Activated CD4-positive, alpha-beta T cell treated with anti-CD3 and anti-CD28 coated beads, Interleukin-2, amount 50 U/mL, for 4 hours (primary cell): Measurements from ENCODE around the gene XPNPEP1.
A peak's percentile ranks its signal among the peaks of the same experiment; 100 is the strongest.

Experiments used
- DNase-seq, 2 experiments: peaks; one replicate each; pipeline ENCODE4 v3.0.0-alpha.2; 2020

XPNPEP1 gene

DNA sequence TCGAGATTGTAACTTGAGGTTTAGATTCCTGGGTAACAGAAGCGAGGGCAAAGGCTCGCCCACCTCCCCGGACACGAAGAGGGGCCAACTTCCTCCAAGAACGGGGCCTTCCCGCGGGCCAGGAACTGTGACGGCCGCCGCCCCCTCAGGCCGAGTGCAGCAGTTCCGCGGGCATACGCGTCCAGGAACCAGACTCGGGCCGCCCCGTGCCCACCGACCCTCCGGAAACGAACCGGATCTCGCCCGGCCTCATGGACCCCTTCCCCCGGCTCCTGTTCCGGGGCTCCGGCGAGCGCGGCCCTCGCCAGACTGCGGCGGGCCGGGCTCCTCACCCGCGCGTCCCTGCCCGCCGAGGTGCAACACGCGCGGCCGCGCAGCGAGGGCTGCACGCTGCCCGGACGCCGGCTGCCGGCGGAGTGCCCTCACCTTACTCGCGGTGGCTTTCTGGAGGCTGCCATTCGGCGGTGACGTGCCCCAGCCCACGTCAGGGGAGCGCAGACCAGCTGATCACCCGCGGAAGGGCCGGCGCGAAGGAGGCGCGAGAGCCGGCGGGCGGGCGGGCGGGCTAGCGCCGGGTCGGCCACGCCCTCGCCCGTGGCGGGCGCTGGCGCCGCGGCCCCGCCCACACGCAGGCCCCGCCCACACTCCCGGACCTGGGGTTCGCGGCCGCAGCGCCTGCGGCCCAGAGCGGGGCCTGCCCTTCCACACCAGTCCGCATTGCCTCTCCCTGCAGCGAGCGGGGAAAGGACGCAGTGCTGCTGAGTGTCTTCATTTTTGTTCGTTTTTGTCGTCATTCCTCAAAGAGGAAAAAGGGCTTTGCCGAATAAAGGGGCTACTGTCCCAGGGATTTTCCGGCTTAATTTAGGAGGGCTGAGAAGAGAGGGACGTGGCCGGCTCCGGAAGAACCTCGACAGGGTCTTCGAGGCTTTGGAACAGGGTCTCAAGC, at the start of gene XPNPEP1:
Gene XPNPEP1, minus strand, starts transcription at position 536 of the 946 bp plus-strand sequence. Its CDS starts 78 bp downstream, at position 458.
- peak; percentile 60 to 63 for DNase-seq

DNA sequence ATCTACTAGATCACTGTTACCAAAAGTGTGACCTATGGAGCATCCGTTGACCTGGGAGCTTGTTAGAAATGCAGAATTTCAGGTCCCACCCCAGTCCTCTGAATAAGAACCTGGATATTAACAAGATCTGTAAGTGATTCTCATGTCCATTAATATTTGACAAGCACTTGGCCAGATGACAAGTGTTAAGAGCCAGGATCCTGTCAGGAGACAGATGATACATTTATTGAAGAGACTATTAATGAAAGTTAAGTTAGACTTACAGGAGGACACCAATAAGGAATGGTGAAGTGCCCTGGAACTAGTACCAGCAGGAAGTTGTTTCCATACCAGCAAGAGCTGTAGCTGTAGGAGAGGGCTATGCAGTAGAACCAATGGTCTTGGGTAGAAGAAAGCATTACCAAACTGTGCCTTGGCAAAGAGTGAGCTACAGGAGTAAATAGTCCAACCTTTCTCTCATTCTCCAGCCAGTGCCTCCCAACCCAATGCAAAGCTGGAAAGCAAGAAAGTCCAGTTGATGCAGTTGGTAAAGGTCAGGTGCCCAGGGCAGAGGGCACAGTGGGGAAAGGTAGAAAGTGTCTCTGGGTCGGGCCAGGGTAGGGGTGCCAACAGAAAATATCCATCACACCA, 49.2 kb upstream of the XPNPEP1 start:
- DNase-seq, result no peak

DNA sequence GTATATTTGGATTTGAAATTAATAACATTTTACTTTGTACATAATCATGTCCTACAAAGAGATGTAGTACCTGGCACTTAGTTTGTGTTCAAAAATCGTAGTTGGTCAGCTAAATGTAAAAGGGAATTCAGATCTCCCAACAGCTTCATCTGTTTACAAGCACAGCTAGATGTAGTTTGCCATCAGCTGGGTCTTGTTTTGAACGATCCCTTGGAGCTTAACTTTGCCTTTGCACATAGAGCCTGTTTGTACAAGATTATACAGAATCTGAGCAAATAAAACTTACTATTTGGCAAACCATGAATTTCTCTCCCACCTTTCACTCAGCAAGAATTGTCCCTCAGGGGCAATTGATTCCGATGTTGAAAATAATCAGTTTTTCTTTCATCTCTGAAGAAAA, 48.3 kb upstream of the XPNPEP1 start:
- no peak for DNase-seq

DNA sequence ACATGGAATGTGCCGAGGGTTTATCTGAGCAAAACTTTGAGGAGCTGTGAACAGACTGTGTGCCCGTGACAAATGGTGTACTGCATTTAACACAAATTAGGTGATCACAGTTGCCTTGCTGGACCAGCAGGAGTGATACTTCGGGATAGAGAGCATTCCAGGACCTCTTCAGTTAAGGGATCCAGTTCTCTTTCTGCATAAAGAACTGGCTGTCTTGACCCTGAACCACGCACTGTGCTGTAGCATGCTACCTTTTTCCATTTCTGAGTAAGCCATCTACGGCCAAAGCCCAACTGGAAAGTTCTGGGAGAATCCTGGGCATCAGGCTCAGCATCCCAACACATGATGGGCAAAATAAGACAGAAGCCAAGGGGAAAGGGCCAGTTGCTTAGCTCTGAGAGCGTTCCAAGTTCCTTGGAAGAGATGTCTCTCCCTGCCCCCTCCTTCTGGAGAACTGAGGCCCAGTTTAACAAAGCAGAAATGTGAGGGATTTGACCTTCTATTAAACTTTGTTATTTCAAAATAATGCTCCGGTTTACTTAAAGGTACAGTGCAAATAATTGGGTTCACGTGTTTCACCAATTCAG, 46.5 kb upstream of the XPNPEP1 start:
- no peak for DNase-seq

DNA sequence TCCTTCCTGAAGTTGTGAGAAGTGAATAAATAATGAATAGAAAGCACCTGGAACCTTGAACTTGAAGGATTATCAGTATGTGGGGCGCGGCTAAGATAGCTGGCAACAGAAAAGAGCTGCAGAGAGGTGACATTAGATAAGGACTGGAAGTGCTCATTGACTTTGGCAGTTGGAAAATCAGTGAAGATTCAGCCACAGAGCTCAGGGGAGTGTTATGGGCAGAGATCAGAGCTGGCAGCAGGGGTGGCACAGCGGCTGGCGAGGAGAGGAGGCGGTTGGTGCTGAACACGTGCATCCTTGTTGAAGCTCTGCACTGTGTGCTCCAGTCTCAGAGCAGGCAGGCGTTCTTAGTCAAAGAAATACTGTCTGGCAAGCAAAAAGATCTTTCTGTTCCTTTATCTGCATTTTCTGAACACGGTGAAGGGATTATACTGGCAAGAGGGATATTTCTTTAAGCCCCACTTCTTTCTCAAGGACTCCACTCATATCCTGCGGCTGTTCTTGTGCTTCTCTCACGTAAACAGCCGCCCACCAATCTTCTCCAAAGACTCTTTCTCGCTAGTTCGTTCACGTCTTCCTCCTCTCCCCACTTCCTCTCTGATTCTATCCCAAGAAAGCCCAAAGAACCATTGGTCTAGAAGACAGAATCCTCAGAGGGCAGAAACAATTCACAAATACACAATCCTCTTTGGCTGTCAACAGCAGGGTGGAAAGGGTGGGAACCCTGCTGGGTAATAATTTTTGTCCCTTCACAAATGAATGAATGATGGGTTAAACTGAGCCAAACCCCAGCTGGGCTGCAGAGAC, 45.8 kb upstream of the XPNPEP1 start:
- no peak for DNase-seq

DNA sequence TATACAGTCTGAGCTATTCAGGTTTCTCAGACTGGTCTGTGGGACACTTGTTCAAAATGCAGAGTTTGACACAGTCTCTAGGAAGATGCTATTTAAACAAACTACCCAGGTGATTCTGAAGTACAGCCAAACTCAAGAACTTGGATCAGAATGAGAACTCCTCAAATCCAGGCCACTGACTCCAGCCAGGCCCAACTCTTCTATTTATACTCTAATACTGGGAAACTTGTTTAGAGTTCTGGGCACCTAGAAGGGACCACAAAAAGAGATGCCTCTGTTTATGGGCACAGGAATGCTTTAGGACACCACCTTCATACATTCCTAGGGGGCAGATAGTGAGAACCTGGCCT, 44.4 kb upstream of the XPNPEP1 start:
- DNase-seq, result no peak

DNA sequence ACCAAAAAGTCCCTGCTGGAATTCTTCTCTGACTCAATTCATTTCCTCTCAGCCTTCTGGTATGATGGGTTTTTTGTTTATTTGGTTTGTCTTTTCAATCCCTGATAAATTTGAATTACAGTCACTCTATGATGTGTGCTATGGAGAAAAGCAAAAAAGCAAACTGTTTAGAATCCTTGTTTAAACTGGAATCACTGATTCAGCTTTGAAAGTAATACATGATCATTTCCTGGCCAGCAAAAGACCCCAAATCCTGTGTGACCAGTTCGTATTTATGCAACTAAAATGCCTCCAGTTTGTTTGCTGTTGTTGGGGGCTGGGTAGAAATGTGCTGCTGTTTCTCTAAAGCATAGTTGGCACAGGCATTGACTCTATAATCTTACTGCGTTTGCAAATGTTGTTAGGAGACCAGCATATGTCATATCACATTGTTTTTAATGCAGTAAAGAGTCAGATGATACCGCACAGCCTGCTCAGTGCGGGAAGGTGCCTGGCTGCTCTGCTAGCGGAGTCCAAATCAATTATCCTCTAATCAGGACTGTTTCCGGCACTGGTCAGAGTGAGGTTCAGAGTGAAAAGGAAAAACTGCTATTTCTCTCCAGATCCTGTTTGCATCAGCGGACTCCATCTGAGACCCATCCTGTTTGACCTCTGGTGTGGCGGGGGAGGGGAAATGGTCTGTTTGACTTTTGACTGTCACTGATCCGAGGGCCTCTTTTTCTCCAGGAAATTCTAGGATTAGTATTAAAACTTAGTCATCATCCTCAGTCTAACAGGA, 43.8 kb upstream of the XPNPEP1 start:
- no peak for DNase-seq

DNA sequence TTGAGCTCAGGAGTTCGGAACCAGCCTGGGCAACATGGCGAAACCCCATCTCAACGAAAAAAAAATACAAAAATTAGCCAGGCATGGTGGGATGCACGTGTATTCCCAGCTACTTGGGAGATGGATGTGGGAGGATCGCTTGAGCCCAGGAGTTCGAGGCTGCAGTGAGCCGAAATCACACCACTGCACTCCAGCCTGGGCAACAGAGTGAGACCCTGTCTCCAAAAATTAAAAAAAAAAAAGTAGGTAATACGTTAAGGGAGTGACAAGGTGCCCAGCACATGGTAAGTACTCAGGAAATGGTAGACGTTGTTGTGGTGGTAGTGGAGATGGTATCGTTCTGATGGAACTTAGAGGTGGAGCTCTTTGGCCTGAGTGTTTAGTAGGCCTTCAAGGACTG, 41.0 kb upstream of the XPNPEP1 start:
- no peak for DNase-seq

DNA sequence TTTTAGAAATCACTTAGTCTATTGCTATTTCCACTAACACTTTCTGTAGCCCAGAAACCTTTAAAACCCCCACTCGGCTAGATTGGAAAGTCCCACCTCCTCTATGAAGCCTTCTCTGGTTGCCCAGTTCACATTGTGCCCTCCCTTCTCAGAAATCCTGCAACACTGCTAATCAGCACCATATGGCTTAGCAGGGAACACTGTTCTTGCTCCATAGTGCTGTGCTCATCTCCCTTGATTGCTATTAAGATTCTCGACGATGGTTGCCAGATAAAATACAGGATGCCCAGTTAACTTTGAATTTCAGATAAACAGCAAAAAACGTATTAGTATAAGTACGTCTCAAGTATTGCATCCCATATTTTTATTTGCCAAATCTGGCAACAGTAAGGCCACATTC, 40.1 kb upstream of the XPNPEP1 start:
- DNase-seq, result no peak

DNA sequence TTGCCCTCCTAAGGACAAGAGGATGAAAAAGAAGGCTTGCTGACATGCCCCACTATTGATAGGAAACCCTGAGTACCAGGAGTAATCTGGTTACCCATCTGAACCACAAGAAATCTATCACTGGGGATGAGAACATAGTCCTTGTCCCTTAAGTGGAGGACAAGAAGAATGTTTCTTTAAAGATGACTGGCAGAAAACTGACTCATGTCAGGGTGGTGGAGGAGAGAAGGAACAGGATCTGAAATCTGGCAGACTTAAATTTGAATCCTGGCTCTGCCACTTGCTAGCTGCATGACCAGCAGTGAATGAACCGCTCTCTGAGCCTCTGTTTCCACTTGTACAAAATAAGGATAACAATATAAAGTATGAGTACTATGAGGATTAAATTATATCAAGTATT, 38.9 kb upstream of the XPNPEP1 start:
- DNase-seq, result no peak

DNA sequence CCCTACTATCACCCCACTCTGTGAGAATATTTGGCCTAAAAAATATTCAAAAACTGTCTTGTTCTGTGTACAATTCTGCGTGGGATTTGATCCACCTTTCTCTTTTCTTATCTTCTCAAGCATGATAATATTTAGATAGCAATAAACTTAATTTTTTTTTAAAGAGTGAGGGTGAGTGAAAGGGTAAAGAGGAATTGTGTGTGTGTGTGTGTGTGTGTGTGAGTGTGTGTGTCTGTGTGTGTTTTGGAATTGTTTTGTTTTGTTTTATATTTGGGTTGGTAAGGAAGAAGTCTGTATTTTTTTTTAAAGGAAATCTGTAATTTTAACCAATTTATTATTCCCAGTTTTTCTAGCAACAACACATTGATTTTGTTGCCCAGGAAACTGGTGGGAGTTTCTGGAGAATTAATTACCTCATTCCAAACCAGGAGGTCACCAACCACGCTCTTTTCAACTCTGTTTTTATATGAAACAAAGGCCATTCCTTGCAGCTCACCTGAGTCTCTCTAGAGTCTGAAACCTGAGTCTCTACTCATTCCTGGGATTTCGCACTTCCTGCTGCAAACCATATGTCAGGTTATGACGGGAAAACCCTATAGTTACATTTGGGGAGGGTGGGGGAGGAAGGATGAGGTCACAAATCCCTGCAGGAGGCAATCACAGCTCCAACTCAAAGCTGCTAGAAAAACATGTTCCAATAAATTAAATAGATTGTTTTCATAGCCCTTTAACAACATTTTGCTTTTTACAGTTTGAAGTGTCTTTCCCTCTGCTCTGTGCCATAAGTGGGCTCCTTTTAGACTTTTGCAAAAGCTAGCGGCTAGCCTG, 38.1 kb upstream of the XPNPEP1 start:
- no peak for DNase-seq

DNA sequence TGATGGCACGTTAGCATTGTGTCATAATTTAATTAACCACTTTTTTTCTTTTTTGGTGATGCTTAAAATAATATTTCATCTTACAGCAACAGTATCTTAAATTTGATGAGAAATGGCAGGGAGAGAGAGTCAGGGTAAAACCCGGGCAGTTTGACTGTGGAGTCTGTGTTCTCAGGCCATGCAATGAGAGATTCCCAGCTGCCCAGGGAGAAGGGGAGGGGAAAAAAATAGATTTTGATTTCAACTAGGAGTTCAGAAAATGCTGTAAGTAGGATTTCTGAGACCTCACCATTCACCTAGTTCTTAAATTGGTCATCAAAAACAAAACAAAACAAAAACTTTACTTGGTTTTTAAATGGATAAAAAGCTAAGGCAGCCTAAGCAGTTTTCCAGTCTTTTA, 37.4 kb upstream of the XPNPEP1 start:
- no peak for DNase-seq

DNA sequence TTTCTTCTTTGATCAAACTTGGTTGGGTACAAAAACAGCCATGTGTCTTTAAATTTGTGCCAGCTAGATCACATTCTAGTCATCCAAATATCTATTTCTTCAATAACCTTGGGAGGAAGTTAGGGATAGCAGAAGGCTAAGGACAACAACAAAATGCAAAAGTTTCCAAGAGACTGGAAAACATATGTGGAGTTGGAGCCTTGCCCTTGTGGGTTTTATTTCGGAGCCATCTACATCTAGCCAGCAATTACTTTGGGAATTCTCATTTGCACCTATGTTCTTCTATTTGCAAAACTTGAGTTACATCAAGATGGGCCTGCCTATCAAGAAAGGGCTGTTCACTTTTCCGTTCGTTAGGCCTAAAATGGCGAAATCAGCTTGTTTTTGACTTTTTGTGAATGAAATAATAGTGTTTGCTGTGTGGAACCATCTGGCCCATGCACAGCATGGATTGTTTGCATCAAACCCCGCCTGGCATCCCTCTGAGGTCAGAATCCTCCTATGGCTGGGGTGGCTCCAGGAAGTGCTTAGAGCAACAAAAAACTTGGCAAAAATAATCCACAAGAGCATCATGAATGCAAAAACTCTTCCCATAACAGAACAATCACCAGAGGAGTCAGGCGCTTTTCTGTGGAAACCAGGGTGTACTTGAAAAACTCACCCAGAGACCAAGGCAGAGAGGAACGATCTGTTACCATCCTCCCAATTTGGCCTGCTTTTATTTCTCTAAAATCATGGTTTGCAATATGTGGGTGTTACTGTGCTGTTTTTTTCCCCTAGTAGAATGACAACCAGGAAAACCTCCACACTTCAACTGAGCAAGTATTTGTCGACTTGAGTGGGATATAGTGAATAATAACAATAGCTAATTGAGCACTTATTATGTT, 36.2 kb upstream of the XPNPEP1 start:
- DNase-seq, result no peak

DNA sequence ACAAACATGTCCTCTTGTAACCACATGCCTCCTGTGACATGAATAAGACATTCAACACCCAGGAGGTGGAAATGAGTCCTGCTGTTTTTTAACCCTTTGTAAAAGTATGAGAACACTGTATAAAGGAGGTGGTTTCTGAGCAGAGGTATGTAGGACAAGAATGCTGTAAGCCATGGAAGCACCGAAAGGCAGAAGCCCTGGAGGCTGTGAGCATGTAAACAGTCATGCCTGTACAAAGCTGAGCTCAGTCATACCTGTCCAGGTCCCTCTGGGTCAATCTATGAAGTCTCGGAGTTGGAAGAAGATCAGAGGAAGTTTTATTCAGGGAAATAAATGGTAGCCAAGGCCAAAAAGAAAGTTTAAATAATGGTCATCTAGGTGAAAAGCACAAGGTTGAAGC, 34.7 kb upstream of the XPNPEP1 start:
- DNase-seq, result no peak

DNA sequence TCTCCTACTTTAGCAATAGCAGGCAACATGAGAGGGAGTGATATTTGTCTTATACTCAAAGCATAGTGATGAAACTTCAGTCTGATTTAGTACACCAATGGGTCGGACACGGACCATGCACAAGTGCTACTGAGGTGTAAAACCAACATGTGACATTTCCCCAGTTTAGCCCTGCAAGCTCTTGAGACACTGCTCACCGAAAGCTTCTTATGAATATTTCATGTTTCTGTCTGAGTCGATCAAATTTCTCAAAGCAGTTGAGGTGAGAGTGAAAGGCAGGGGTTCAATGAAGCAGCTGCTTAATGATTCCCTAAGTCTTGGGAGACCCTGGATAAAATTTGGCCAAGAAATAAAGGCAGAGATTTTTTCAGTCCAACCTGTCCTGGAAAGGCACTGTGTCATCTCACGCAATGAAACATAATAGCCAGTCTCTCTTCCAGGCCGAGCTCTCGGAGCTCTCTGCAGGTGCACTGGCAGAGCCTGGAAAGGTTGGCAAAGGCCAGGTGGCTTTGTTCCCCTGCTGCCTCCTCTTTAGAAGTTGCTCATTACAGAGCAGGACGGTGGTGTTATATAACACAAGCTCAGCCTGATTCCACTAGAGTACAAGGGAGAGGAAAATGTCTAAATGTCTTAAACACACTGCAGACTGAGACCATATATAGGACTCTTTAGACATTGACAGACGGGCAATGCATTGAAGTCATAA, 33.9 kb upstream of the XPNPEP1 start:
- DNase-seq, result no peak

DNA sequence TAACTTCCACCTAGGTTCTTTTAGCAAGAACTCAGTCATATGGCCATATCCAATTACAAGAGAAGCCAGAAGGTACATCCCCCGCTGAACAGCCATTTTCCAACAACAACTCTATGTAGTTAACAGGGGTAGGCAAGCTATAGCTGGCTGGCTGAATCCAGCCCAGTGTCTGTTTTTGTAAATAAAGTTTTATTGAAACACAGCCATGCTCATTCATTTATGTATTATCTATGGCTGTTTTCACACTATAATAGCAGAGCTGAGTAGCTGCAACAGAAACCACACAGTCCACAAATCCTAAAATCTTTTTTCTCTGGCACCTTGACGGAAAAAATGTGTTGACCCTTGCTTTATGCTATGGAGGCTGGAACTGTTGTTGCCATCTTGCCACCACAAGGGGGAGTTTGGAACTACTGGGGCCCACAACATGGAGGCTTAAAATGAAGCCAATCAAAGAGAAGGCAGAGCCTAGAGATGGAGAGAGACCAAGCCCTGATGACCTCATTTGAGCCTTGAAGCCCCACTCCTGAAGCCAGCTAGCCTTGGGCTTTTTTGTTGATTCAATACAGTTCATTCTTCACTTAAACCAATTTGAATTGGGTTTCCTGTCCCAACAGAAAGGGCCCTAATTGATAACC, 33.3 kb upstream of the XPNPEP1 start:
- DNase-seq, result no peak

DNA sequence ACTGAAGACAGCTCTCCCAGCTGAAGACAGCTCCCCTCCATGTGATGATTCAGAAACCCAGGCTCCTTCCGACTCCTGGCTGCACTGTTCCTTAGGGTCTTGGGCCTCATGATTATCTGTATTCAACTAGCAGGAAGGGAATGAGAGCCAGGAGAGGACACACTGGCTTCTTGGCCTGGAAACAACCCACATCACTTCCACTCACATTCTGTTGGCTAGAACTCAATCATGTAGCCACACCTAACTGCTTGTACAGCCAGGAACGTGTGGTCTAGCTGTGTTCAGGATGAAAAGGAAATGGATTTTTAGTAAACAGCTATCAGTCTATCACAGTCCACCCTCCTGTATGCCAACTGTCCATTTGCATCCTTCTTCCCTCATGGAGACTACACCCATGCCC, 30.5 kb upstream of the XPNPEP1 start:
- no peak for DNase-seq

DNA sequence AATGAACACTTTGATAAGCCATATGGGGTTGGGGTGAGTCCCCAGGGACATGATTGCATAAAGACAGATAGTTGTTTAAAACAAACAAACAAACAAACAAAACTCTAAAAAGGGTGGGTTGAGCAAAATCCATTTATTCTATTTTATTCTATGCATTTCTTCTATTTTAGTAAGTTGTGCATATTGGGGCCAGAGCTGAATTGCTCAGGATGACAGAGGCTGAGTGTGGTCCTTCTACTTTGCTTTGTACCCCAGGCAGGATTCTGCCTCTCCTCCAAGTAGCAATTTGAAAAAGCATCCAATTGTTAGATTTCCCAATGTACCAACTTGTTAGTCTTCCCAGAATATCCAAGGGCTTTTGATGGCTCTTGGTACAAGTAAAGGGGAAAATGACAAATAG, 29.2 kb upstream of the XPNPEP1 start:
- no peak for DNase-seq
